Activated CD4-positive, alpha-beta memory T cell treated with anti-CD3 and anti-CD28 coated beads, Interleukin-2, amount 10 ng/mL, durations not matched to agents 7 days and 5 days (primary cell): ENCODE results near the gene NYAP1. TPM values are rescaled to one million over a fixed set of nuclear protein-coding genes. Genes with fewer than 3 reads are reported as not detected.
"Not testable (repeated sequence)": the region's sequence is repeated elsewhere in the genome, so short reads cannot be mapped to it uniquely, and the experiment has no call there.

Experiments used
- CTCF ChIA-PET: fragments of 350-600 bp; sonication (Branson Sonifier 250); formaldehyde crosslinking; loops from one replicate; lab custom pipeline; 2021; ENCODE audit warnings: antibody characterized with exemption, inconsistent platforms; lab: Charles Lee
- POLR2A ChIA-PET: fragments of 350-600 bp; sonication (Branson Sonifier 250); formaldehyde crosslinking; loops from one replicate; lab custom pipeline; 2021; ENCODE audit warnings: antibody characterized with exemption; lab: Charles Lee
- DNase-seq: peaks from one replicate; pipeline ENCODE4 v3.0.0-alpha.2; 2020
- H3K27ac Mint-ChIP-seq: one replicate; pipeline ENCODE4 v1.8.0; 2021; ENCODE audit warnings: mild to moderate bottlenecking, mixed read lengths
- H3K27me3 Mint-ChIP-seq: one replicate; pipeline ENCODE4 v1.8.0; 2021; ENCODE audit warnings: mixed read lengths
- H3K36me3 Mint-ChIP-seq: one replicate; pipeline ENCODE4 v1.8.0; 2021; ENCODE audit warnings: low read depth, mixed read lengths
- H3K4me1 Mint-ChIP-seq: one replicate; pipeline ENCODE4 v1.8.0; 2021; ENCODE audit warnings: mixed read lengths
- H3K4me3 Mint-ChIP-seq: one replicate; pipeline ENCODE4 v1.8.0; 2021; ENCODE audit warnings: mild to moderate bottlenecking, mixed read lengths
- H3K9me3 Mint-ChIP-seq: one replicate; pipeline ENCODE4 v1.8.0; 2021; ENCODE audit warnings: mixed read lengths
- total RNA-seq, 2 experiments: library from RNA; stranded (reverse); gene quantifications; one replicate each; pipeline ENCODE4 v1.2.3, GENCODE V29; 2021

Gene NYAP1
- total RNA-seq, 2 experiments from 2014 or later = 0.05 to 0.13 TPM

GRCh38 chr7:100488333-100489095 lies 4.8 kb downstream of the NYAP1 start:
- Mint-ChIP-seq H3K4me1 (peaks cover 9% of the 10 kb centered on the region), H3K9me3 (no peaks in the 10 kb centered on the region), H3K4me3 (no peak overlapping the region), H3K36me3 (no peaks in the 10 kb centered on the region), H3K27me3 (peaks cover 11% of the 10 kb centered on the region), H3K27ac (no peak overlapping the region)
- ChIA-PET POLR2A (no interaction called here), CTCF (interaction anchor here (0.5 kb wide), 1 partner anchor 233 kb away, joined by 3 read pairs; no protein-coding TSS in a partner anchor)
- DNase-seq = no peak

- POLR2A ChIA-PET = no interaction called here
- no peaks in the 10 kb centered on the region for H3K9me3 Mint-ChIP-seq
- DNase-seq = no peak
These were observed 5.4 kb downstream of the NYAP1 start for GRCh38 chr7:100489121-100489520.

GRCh38 chr7:100489824-100490223 lies 6.1 kb downstream of the NYAP1 start:
- Mint-ChIP-seq H3K4me1 (peaks cover 13% of the 10 kb centered on the region), H3K27ac (no peak overlapping the region), H3K4me3 (no peak overlapping the region), H3K36me3 (no peaks in the 10 kb centered on the region), H3K27me3 (peaks cover 8% of the 10 kb centered on the region), H3K9me3 (no peaks in the 10 kb centered on the region)
- DNase-seq = peak; percentile 42
- ChIA-PET CTCF (no interaction called here), POLR2A (no interaction called here)

More at GRCh38 chr7:100489121-100489520, 5.4 kb downstream of the NYAP1 start:
- Mint-ChIP-seq H3K4me1 (peaks cover 13% of the 10 kb centered on the region), H3K36me3 (no peaks in the 10 kb centered on the region), H3K4me3 (no peak overlapping the region), H3K27ac (no peak overlapping the region), H3K27me3 (peaks cover 11% of the 10 kb centered on the region)
- CTCF ChIA-PET = interaction anchor here (0.5 kb wide), 1 partner anchor 232 kb away, joined by 3 read pairs; no protein-coding TSS in a partner anchor

- CTCF ChIA-PET = no interaction called here
- peaks cover 12% of the 10 kb centered on the region for H3K27me3 Mint-ChIP-seq
- no peak overlapping the region for H3K27ac Mint-ChIP-seq
- H3K9me3 Mint-ChIP-seq = no peaks in the 10 kb centered on the region
- peaks cover 13% of the 10 kb centered on the region for H3K4me1 Mint-ChIP-seq
- no peak for DNase-seq
- no peak overlapping the region for H3K4me3 Mint-ChIP-seq
- POLR2A ChIA-PET = no interaction called here
- no peaks in the 10 kb centered on the region for H3K36me3 Mint-ChIP-seq
These were observed 6.9 kb downstream of the NYAP1 start for GRCh38 chr7:100490483-100491191.

GRCh38 chr7:100491192-100491578 lies 7.5 kb downstream of the NYAP1 start:
- CTCF ChIA-PET = interaction anchor here (0.6 kb wide), 1 partner anchor 1902 kb away, joined by 3 read pairs; no protein-coding TSS in a partner anchor
- Mint-ChIP-seq H3K9me3 (no peaks in the 10 kb centered on the region), H3K4me3 (no peak overlapping the region), H3K27ac (no peak overlapping the region), H3K36me3 (no peaks in the 10 kb centered on the region), H3K4me1 (peaks cover 13% of the 10 kb centered on the region), H3K27me3 (peaks cover 14% of the 10 kb centered on the region)
- DNase-seq = no peak
- POLR2A ChIA-PET = no interaction called here

GRCh38 chr7:100492738-100493475 lies 9.2 kb downstream of the NYAP1 start:
- ChIA-PET POLR2A (interaction anchor here (1.0 to 1.8 kb wide), 4 partner anchors 16 to 213 kb away, joined by 3 to 7 read pairs (median 4); partner anchors contain the start of genes POP7 and ZCWPW1), CTCF (interaction anchor here (1.3 to 2.0 kb wide), 6 partner anchors 10 to 360 kb away, joined by 3 to 11 read pairs (median 4); partner anchors contain the start of gene SLC12A9)
- H3K27me3 Mint-ChIP-seq = peaks cover 17% of the 10 kb centered on the region
- peak overlapping the region; percentile 48 for H3K4me3 Mint-ChIP-seq
- no peaks in the 10 kb centered on the region for H3K36me3 Mint-ChIP-seq
- H3K4me1 Mint-ChIP-seq = peaks cover 13% of the 10 kb centered on the region
- no peak overlapping the region for H3K27ac Mint-ChIP-seq
- DNase-seq = no peak
- no peaks in the 10 kb centered on the region for H3K9me3 Mint-ChIP-seq

- DNase-seq = peak; percentile 66
- Mint-ChIP-seq H3K27ac (no peak overlapping the region), H3K9me3 (no peaks in the 10 kb centered on the region), H3K4me1 (peaks cover 13% of the 10 kb centered on the region), H3K36me3 (no peaks in the 10 kb centered on the region), H3K4me3 (peak overlapping the region; percentile 48), H3K27me3 (peaks cover 17% of the 10 kb centered on the region)
- ChIA-PET POLR2A (interaction anchor here (0.6 to 1.8 kb wide), 5 partner anchors 9 to 212 kb away, joined by 3 to 7 read pairs (median 3); partner anchors contain the start of genes POP7 and ZCWPW1), CTCF (interaction anchor here (0.6 to 2.0 kb wide), 8 partner anchors 11 to 359 kb away, joined by 3 to 11 read pairs (median 3); partner anchors contain the start of gene SLC12A9)
These were observed 9.9 kb downstream of the NYAP1 start for GRCh38 chr7:100493476-100494264.

GRCh38 chr7:100496509-100496908 lies 12.8 kb downstream of the NYAP1 start:
- no peak overlapping the region for H3K27ac Mint-ChIP-seq
- CTCF ChIA-PET = interaction anchor here (1.0 to 1.6 kb wide), 2 partner anchors 14 to 210 kb away, joined by 3 to 9 read pairs; partner anchors contain the start of gene POP7

GRCh38 chr7:100500743-100501142 lies 17.0 kb downstream of the NYAP1 start:
- H3K4me3 Mint-ChIP-seq, H3K27ac Mint-ChIP-seq, H3K9me3 Mint-ChIP-seq, H3K36me3 Mint-ChIP-seq, POLR2A ChIA-PET, H3K27me3 Mint-ChIP-seq, DNase-seq, CTCF ChIA-PET, H3K4me1 Mint-ChIP-seq: not testable (repeated sequence)

More at GRCh38 chr7:100496509-100496908, 12.8 kb downstream of the NYAP1 start:
- Mint-ChIP-seq H3K27me3 (peaks cover 19% of the 10 kb centered on the region), H3K36me3 (no peaks in the 10 kb centered on the region), H3K4me3 (no peak overlapping the region), H3K9me3 (no peaks in the 10 kb centered on the region), H3K4me1 (peaks cover 13% of the 10 kb centered on the region)
- POLR2A ChIA-PET = no interaction called here
- DNase-seq = no peak

- H3K27me3 Mint-ChIP-seq, H3K36me3 Mint-ChIP-seq, H3K4me3 Mint-ChIP-seq, H3K9me3 Mint-ChIP-seq, POLR2A ChIA-PET, H3K4me1 Mint-ChIP-seq, DNase-seq, H3K27ac Mint-ChIP-seq: not testable (repeated sequence)
- CTCF ChIA-PET = interaction anchor here (2.1 kb wide), 1 partner anchor 56 kb away, joined by 6 read pairs; no protein-coding TSS in a partner anchor
These were observed 20.3 kb downstream of the NYAP1 start for GRCh38 chr7:100504031-100504430.

GRCh38 chr7:100504887-100505611 lies 21.3 kb downstream of the NYAP1 start:
- Mint-ChIP-seq H3K9me3 (no peaks in the 10 kb centered on the region), H3K27ac (no peak overlapping the region), H3K36me3 (no peaks in the 10 kb centered on the region), H3K4me1 (no peaks in the 10 kb centered on the region), H3K4me3 (no peak overlapping the region), H3K27me3 (peaks cover 3% of the 10 kb centered on the region)
- DNase-seq = no peak
- ChIA-PET CTCF (interaction anchor here (1.2 to 2.1 kb wide), 2 partner anchors 55 to 59 kb away, joined by 4 to 6 read pairs; no protein-coding TSS in a partner anchor), POLR2A (no interaction called here)
